ENCODE data around the gene WWOX.

DNA sequence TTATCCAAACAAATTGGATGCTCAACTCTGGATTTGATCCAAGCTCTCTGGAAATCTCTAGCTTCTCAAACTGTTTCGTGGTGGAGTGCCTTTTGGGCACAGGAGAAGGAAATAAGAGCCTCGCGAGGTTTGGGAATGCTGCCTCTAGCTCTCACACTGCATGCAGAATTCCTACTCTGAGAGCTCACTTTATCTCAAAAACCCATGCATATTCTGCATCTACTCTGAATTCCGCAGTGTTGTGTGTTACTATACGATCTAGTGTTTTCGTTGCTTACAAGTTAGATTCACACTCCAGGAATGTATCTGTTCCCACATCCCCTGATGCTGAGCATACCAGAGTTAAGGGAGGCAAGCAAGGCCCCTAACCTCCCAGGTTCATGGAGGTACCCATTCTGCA lies 462.7 kb downstream of the WWOX start:
- TF ChIP-seq, protein P1, sequence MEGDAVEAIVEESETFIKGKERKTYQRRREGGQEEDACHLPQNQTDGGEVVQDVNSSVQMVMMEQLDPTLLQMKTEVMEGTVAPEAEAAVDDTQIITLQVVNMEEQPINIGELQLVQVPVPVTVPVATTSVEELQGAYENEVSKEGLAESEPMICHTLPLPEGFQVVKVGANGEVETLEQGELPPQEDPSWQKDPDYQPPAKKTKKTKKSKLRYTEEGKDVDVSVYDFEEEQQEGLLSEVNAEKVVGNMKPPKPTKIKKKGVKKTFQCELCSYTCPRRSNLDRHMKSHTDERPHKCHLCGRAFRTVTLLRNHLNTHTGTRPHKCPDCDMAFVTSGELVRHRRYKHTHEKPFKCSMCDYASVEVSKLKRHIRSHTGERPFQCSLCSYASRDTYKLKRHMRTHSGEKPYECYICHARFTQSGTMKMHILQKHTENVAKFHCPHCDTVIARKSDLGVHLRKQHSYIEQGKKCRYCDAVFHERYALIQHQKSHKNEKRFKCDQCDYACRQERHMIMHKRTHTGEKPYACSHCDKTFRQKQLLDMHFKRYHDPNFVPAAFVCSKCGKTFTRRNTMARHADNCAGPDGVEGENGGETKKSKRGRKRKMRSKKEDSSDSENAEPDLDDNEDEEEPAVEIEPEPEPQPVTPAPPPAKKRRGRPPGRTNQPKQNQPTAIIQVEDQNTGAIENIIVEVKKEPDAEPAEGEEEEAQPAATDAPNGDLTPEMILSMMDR (conservative IDR thresholded peaks at IDR 0.05 in 1 of 2, IDR thresholded peaks at IDR 0.05 in 1 of 2; ENCODE audit: extremely low read depth in 1 of 2, insufficient read depth in 1 of 2, low read depth in 1 of 2, low read length in 2 of 2) = no peak
- TF ChIP-seq EZH2 (IDR thresholded peaks at IDR 0.05; ENCODE audit: borderline replicate concordance, low read length) = no peak

All from mammary epithelial cell (primary cell).